Effector CD8-positive, alpha-beta T cell (primary cell): ENCODE measurements around the gene DAAM1.

ENCODE experiments used
- DNase-seq: peaks from one replicate; lab custom pipeline; 2025; lab: John Stamatoyannopoulos, UW

The DAAM1 gene

DNA sequence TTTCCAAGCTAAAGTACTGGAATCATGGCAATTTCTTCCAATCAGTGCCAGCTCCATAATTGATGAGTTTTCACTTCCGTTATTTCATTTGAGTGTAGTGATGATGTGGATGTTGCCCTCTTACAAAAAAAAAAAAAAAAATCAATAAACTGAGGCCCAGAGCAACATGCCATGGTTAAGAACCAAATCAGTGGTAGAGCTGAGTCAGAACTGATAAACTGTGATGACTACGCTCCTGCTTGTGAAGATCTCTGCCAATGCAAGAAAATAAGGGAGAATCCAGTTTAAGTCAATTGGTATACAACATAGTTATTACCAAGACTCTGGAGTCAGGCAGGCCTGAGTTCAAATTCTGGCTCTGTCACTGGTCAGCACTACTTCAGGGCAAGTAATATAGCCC, 174.0 kb downstream of the DAAM1 start:
- no peak for DNase-seq

DNA sequence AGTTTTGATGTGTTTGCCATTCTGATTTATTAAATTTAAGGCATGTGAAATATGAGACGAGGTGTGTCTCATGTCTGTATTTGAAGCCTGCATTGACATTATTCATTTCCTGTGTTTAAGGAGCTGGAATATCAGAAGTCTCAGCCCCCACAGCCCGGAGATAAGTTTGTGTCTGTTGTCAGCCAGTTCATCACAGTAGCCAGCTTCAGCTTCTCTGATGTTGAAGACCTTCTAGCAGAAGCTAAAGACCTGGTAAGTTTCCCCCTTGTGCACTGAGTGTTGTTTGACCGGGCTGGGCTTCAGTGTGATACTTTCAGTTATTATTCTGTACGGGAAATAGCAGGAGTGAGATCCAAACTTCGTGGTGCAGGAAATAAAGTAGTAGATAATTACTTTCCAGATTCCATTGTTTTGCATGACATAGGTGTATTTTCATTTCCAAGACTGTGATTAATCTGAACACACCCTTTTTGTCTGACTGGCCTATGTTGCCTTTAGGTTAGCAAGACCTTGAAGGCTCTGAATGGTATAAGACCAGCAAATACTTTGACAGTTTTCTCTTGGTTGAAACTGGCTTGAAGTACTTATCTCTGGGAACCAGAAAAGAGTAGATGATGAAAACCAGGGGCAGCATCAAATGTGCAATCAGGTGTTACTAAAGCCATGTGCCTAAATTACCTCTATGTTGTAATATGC, 175.2 kb downstream of the DAAM1 start:
- no peak for DNase-seq

DNA sequence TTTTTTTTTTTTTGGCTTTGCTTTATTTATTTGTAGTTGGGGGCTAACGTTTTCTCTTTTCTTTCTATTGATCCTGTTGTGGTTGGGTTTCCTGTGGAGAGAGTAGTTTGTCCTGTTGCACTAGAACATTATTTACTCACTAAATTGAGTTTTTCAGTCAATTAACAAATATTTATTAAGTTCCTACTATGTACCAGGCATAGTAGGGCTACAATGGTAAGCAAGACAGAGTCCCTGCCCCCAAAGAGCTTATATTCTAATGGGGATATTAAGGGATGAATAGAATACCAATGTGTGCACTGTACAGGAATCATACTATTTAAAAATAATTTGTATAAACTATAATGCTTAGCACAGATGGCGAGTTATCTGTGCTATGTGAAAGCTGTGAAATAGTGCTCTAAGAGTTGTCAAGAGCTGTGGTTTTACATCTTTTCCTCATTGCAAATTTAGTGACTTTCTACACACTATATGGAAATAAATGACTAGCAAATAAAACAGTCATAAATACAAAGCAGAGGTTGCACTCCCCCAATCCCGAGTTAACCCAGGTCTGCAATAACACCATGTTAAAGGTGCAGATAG, 181.8 kb downstream of the DAAM1 start:
- no peak for DNase-seq

DNA sequence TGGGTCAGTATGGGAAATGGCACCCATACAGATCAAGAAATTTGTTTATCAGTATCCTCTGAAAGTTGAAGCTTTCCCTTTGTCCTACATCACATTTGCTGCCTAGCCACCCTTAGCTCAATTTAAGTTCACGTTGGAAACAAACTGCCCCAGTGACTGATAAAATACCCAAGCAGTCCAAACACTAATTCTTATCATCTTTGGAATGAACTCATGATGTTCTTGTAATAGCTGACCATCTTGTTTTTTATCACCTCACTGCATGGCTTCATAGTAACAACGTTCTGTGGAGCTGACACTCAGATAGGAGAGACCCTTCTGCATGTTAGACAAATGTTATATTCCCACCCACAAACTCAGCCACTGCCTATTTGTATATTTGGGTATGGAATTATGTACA, 183.3 kb downstream of the DAAM1 start:
- no peak for DNase-seq

DNA sequence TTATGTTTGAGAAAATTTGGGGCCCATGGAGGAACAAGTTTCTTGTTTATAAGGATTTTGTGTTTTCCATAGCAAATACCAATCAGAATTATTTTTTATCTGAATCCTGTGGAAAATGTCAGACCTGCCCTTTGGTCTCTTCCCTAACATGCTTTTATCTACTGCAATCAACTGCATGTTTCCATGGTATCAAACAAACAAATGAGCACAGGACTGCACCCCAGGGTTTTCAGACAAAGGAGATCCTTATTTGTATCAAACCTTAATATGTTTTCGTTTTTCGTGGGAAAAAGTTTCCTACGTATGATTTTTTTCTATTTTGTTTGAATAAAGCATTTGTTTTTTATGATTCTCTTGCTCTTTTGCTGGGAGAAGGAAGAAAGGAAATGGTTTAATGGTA, 185.6 kb downstream of the DAAM1 start:
- no peak for DNase-seq

DNA sequence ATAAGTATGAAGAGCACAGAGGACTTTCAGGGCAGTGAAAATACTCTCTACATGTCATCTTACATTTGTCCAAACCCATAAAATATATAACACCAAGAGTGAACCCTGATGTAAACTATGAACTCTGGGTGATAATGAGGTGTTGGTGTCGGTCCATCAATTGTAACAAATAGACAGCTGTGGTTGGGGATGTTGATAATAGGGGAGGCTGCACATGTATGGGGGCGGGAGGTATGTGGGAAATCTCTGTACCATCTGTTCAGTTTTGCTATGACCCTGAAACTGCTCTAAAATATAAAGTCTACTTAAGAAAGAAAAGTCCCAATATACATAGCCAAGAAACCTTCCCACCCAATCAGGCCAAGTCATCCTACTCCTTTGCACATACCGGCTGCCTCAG, 188.2 kb downstream of the DAAM1 start:
- no peak for DNase-seq

DNA sequence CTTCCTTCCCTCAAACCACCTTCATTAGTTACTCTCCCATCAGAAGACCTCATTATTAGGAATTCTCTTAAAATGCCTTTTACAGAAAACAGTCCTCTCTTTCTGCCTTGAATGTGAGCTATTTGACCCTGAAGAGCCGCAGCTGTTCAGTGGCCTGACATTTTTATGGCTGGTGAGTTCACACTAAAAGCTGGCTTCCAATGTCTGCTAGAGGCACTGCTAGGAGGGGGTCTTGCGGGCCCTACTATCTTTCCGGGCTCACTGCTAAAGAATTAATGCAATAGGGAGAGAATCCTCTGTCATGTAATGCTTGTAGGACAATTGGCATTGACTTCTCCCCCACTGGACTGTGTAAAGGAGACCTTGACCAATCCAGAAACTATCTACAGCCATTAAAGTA, 189.0 kb downstream of the DAAM1 start:
- DNase-seq = no peak

DNA sequence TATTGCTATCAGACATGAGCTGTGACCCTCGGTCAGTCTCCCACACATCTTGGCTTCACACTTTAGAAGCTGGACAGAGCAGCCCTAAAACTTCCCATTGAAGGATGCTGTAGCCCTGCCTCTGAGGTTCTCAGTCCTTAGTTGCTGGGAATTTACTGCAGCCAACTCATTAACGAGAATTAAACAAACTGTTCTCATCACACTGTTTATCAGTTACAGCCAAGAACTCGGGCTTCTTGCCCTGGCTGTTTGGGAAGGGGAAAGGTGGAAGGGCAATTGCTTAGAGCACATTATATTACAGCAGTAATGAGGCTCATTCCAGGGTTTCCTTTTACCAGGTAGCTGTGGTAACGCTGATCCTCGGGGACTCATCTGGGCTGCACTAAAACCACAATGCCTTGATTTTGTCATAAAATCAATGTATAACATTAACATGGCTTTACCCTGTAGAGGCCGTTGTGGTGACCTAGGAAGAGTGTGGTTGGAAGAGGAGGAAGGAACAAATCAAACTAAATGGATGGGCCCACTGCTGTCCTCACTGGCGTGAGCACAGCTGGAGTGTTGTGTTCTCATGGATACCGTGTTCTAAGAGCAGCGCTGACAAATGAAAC, 189.6 kb downstream of the DAAM1 start:
- DNase-seq = no peak

DNA sequence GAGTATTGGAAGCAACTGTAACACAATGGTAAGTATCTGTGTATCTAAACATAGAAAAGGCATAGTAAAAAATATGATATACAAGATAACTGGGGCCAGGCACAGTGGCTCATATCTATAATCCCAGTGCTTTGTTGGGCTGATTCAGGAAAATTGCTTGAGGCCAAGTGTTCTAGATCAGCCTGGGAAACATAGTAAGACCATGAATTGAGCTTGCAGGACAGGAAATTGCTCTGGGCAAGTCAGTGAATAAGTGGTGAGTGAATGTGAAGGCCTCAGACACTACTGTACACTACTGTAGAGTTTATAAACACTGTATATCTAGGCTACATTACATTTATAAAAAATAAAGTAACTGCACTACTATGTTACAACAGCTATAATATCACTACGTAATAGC, 201.5 kb downstream of the DAAM1 start:
- no peak for DNase-seq

DNA sequence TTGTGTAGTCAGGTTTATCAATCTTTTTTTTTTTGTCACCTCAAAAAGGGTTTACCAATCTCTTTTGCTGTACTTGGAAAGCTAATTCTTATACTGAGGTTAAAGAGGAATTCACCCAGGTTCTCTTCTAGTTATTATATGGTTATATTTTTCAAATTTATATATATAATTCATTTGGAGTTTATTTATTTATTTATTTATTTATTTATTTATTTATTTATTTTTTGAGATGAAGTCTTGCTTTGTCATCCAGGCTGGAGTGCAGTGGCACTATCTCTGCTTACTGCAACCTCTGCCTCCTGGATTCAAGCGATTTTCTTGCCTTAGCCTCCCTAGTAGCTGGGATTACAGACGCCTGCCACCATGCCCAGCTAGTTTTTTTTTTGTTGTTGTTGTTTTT, 202.9 kb downstream of the DAAM1 start:
- DNase-seq = no peak

DNA sequence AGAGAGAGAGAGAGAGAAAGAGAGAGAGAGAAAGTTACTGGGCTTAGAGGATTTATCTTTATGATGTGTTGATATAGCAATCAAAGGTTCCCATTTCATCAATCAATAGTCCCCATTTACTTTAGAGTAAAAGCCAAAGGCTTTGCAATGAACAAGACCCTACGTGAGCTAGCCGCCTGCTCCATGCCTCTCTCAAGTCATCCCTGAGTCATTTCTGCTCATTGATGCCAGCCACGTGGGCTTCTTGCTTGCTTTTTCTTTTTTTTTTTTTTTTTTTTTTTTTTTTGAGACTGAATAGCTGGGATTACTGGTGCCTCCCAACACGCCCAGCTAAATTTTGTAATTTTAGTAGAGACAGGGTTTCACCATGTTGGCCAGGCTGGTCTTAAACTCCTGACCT, 205.8 kb downstream of the DAAM1 start:
- no peak for DNase-seq

DNA sequence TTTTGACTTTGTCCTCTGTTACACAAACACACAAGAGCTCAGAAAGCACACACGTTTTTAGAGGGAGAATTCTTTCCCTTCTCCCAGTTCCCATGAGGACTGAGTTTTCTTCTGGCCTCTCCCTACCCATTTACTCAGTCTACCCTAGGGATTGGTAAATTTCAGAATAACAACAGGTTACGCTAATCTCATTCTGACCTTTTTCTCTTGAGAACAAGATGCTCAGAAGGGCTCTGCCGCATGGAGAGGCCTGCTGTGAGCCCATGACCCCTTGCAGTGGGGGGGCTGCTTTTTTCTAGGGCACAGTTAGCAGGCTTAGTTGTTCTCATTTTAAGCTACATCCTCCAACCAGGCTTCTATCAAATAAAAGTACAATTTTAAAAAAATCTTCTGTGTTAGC, 207.2 kb downstream of the DAAM1 start:
- DNase-seq = no peak

DNA sequence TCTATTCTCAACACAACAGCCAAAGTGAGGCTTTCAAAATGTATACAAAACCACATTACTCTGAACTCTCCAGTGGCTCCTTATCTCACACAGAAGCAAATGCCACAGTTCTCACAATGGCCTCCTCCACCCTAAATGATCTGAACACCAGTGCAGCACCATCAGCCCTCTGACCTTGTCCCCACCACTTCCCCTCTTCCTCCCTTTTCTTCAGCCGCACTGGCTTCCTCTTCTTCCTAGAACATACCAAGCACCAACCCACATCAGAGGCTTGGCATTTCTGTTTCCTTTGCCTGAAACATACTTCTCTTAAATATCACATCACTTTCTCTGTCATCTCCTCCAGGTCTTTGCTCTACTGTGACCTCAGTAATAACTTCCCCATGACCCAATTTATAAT, 210.4 kb downstream of the DAAM1 start:
- no peak for DNase-seq

DNA sequence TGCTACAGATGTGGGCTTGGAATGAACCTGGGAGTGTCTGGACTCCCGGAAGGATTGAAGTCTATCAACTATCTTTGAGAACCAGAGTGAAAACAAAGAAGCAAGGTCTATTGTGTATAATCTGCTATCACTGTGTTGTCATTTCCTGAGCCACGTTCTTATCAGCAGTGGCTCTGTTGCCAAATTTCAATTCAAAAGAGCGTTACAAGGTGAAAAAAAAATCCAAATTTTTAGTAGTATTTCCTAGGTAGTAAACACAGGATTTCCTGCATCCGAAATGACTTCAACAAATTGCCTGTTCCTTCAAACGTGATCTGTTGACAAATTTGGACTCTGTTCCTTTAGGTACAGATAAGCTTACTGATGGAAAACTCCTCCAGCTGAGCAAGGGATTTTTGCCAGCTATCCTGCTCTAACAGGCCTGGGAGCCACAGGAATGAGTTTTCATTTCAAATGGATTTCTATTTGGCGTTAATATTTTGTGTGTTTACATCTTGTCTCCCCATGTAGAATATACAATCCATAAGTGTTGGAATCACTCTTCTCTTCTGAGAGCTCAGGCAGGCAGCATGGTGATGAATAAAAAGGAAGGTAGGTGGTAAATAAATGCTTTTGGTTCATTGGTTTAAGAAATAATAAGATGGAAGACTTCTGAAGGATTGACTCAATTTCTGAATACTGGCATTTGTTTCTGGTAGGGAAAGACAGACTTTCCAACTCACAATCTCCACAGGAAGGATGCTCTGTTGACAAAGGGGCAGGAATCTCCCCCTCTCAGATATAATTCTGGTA, 218.2 kb downstream of the DAAM1 start:
- DNase-seq = no peak

DNA sequence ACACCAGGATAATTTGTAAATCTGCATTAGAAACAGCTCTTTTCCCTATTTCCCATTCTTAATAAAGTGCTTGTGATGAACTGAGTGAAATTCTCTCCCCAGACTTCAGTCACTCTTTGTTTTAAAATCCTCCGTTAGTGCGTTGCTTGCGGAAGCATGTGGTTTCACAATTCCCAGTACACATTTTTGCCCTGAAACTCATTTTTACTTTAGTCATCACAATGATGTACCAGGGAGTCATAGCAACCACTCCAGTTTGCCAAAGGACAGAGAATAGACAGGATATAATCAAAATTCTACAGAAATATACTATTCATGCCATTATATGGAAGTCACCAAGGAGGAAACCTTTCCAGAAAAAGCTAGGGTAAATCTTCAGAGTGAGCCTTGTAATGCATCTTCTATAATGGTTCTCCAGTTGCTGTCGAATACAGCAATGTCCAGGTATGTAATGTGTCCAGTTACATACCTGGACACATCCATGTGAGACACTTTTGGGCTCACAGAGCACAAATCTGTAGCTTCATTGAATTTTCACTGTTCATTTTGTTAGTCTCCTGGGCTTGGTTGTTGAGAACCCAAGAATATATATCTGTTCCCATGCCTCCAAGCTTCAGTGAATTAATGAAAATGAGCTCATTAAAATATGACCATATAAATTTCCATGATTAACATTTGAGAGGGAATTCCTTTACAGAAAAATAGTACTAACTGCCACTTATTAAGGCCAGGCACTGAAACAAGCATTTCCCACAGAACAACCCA, 219.0 kb downstream of the DAAM1 start:
- DNase-seq = no peak

DNA sequence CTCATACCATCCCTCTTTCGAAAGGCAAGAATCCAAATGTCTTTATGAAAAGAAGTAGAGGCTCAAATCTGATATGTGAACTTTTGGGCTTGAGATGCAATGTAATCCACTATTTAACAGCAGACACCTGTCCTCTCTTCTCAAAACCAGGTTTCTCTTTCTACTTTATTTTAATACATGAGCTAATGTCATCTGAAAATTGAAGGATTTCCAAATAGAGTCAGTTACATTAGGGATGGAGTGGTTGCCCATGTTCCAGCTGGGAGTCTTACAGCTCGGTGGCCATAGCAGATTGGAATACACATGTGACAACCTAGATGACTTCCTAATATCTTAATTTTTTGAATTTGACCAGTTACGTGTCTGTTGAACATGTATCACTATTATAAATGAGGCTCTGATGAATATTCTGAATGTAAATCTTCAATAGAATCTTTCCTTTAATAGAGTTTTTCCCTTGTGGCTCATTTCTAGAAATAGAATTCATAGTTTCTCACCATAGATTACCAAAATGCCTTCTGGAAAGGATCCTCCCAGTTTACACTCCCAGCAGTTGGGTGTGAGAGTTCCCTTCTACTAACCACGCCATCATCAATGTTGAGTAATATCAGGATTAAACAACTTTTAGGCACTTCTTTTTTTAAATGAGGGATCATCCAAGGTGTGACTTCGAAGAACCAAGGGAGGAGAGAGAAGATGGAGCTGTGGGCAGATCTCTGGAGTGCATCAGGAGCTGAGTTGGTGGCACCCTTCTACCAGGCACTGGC, 227.6 kb downstream of the DAAM1 start:
- DNase-seq = no peak

DNA sequence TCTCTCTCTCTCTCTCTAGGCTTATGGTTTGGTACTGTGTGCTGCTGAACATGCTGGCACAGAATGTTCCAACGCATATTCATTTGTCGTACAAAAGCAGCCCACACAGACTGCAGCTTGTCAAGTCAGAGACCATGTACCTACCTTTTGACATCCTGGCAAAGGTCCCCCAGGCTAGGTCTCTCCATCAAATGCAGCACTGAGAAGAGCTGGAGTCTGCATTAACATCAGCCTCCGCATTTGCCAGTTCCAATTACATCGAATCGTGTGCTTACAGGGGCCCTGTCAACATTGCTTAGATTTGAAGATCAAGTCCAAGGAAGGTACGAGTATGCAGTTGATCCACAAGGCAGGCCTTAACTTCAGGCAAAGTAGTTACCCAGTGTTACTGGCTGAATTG, 228.8 kb downstream of the DAAM1 start:
- DNase-seq = no peak

DNA sequence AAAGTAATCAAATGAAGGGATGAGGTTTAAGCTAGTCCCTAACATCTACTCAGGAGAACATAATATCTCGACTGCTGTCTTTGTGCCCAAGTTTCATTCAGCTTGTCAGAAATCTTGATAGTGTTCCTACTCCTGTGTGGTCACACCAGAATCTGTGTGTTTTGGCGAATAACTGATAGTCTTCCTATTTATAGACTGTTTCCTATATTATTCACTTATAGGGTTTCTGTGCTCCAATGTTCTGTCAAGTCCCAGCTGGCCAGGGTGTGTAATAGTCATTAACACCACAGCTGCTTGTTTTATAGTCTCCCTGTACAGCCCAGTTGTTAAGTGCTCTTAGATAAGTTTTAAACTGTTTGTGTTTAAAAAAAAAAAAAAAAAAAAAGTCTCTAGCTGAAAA, 230.8 kb downstream of the DAAM1 start:
- DNase-seq = no peak
